PC-3 (cell line): ENCODE measurements around the gene KCNJ3. TPM values are rescaled to one million over a fixed set of nuclear protein-coding genes. Genes with fewer than 3 reads are reported as not detected.

Source experiments
- ATAC-seq: fragments of 200-7000 bp; cut with Tn5 transposase; 2 replicates; pipeline ENCODE4 v1.9.1; 2020; ENCODE audit warnings: mild to moderate bottlenecking, moderate library complexity
- Bru-seq: library from RNA; stranded (reverse); fragments of 400-500 nt; gene quantifications from one replicate; lab custom pipeline; 2021; lab: Mats Ljungman, UMichigan
- BruChase-seq, 2 experiments: library from RNA; stranded (reverse); fragments of 400-500 nt; gene quantifications; one replicate each; lab custom pipeline; 2021; lab: Mats Ljungman, UMichigan
- BruUV-seq: library from RNA; stranded (reverse); fragments of 400-500 nt; replicated peaks from 2 replicates; lab custom pipeline; 2021; lab: Mats Ljungman, UMichigan
- CTCF ChIA-PET: fragments of 300-600 bp; sonication (Branson Sonifier 250); formaldehyde crosslinking; loops from one replicate; lab custom pipeline; 2022; ENCODE audit warnings: antibody characterized with exemption; lab: Charles Lee
- POLR2A ChIA-PET: fragments of 300-600 bp; sonication (Branson Sonifier 250); formaldehyde crosslinking; loops from one replicate; lab custom pipeline; 2022; ENCODE audit warnings: antibody characterized with exemption; ENCODE audit not compliant: unreplicated experiment; lab: Charles Lee
- DNase-seq: peaks from one replicate; pipeline ENCODE4 v3.0.0-alpha.2; 2015
- H2AFZ ChIP-seq: fragments of 300-600 bp; sonication (generic); 2 replicates; pipeline ENCODE4 v1.6.0; 2016; ENCODE audit warnings: antibody characterized with exemption, low read length
- H3F3A ChIP-seq: fragments of 300-600 bp; sonication (generic); one replicate; pipeline ENCODE4 v1.6.0; 2017; ENCODE audit warnings: antibody characterized with exemption, low read length, control low read depth, mild to moderate bottlenecking; ENCODE audit not compliant: unreplicated experiment
- H3K27ac ChIP-seq: fragments of 300-600 bp; sonication (generic); 2 replicates; pipeline ENCODE4 v1.5.1; 2016; ENCODE audit warnings: mild to moderate bottlenecking, low read length
- H3K27me3 ChIP-seq: fragments of 300-600 bp; sonication (generic); 2 replicates; pipeline ENCODE4 v1.6.1; 2016; ENCODE audit warnings: low read length, mixed read lengths
- H3K36me3 ChIP-seq: fragments of 300-600 bp; sonication (generic); 2 replicates; pipeline ENCODE4 v1.6.1; 2016; ENCODE audit warnings: low read depth, mixed run types, low read length, mixed read lengths
- H3K4me1 ChIP-seq: fragments of 300-600 bp; sonication (generic); 2 replicates; pipeline ENCODE4 v1.5.1; 2016; ENCODE audit warnings: low read length; ENCODE audit not compliant: insufficient read depth
- H3K4me2 ChIP-seq: fragments of 300-600 bp; sonication (generic); 2 replicates; pipeline ENCODE4 v1.6.0; 2016; ENCODE audit warnings: low read length
- H3K4me3 ChIP-seq: fragments of 300-600 bp; sonication (generic); 2 replicates; pipeline ENCODE4 v1.5.1; 2016; ENCODE audit warnings: mild to moderate bottlenecking, low read length, mixed read lengths
- H3K79me2 ChIP-seq: fragments of 300-600 bp; sonication (generic); 2 replicates; pipeline ENCODE4 v1.6.1; 2017; ENCODE audit warnings: low read length, mixed read lengths
- H3K9ac ChIP-seq: fragments of 300-600 bp; sonication (generic); 2 replicates; pipeline ENCODE4 v1.6.0; 2016; ENCODE audit warnings: mild to moderate bottlenecking, low read length
- H3K9me2 ChIP-seq: fragments of 300-600 bp; sonication (generic); replicated peaks from 2 replicates; pipeline ENCODE4 v1.6.1; 2016; ENCODE audit warnings: mixed run types, low read length, mixed read lengths
- H3K9me3 ChIP-seq: fragments of 300-600 bp; sonication (generic); 2 replicates; pipeline ENCODE4 v1.6.1; 2016; ENCODE audit warnings: low read length, mixed read lengths
- H4K20me1 ChIP-seq: fragments of 300-600 bp; sonication (generic); 2 replicates; pipeline ENCODE4 v1.6.1; 2016; ENCODE audit warnings: low read length, mixed read lengths
- EZH2 ChIP-seq: fragments of 300-600 bp; sonication (generic); IDR thresholded peaks from one replicate; pipeline ENCODE4 v1.6.1; 2017; ENCODE audit warnings: antibody characterized with exemption, mild to moderate bottlenecking, low read length; ENCODE audit not compliant: unreplicated experiment
- EZH2phosphoT487 ChIP-seq: fragments of 300-600 bp; sonication (generic); IDR thresholded peaks from 2 replicates; pipeline ENCODE4 v1.6.1; 2018; ENCODE audit warnings: mild to moderate bottlenecking, antibody characterized with exemption, low read length, borderline replicate concordance
- intact Hi-C: fragments of 100-400 bp; cut with micrococcal nuclease; formaldehyde crosslinking; loops from 2 replicates; pipeline ENCODE4 v1.9.0; 2023
- long read RNA-seq: library from polyadenylated mRNA; unstranded; transcript quantifications from one replicate; pipeline ENCODE4 v2.0.0, GENCODE V29; 2021; ENCODE audit not compliant: unreplicated experiment
- total RNA-seq: library from RNA; depleted of rRNA; stranded (reverse); fragments of >200 nt; gene quantifications from 2 replicates; pipeline ENCODE4 v1.2.3, GENCODE V29; 2014; rRNA removed
- TF ChIP-seq, protein P1 (sequence below): fragments of 300-600 bp; sonication (generic); conservative IDR thresholded peaks from 2 replicates; pipeline ENCODE4 v1.5.1; 2017; ENCODE audit warnings: antibody characterized with exemption, low read depth, mild to moderate bottlenecking, low read length

Gene KCNJ3, protein sequence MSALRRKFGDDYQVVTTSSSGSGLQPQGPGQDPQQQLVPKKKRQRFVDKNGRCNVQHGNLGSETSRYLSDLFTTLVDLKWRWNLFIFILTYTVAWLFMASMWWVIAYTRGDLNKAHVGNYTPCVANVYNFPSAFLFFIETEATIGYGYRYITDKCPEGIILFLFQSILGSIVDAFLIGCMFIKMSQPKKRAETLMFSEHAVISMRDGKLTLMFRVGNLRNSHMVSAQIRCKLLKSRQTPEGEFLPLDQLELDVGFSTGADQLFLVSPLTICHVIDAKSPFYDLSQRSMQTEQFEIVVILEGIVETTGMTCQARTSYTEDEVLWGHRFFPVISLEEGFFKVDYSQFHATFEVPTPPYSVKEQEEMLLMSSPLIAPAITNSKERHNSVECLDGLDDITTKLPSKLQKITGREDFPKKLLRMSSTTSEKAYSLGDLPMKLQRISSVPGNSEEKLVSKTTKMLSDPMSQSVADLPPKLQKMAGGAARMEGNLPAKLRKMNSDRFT
- total RNA-seq (not detected in 2 replicates), Bru-seq, nascent RNA (percentile 9 among the genes with signal in this experiment), BruChase-seq, experiment 1, labeled RNA remaining after a 6-hour chase (percentile 6 among the genes with signal in this experiment), BruChase-seq, experiment 2, labeled RNA remaining after a 2-hour chase (percentile 8 among the genes with signal in this experiment)
- long read RNA-seq: 0 reads

DNA sequence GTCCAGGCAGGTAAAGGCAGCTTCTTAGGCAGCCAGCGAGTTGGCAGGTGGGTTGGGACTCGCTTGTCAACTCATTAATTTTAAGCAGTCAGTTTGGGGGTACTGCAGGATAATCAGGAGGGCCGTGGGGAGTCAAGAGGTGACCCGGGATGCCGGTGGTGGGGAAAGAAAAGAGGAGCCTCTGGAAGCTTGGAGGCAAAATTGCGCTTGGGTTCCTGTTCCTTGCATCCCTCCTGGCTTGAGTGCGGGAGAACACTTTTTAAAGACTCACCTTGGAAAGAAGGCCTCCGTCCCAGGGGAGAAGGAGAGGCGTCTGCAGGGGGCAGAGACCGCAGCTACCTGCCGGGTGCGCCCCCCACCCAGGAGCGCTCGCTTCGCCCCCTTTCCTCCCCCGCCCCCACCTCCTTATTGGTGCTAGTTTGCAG lies at the start of gene KCNJ3:
TSS of gene KCNJ3 (plus strand) at position 400 of the 425 bp plus-strand sequence. CDS start 81 bp downstream, outside the sequence.
- peak within 1 kb of the TSS; percentile 34; the same call in 1 of the 2 replicates for H3K4me2 ChIP-seq
- H3K27me3 ChIP-seq: peaks cover 38% of the 10 kb centered on the region
- ChIA-PET POLR2A (no interaction called here), CTCF (no interaction called here)
- H3K4me3 ChIP-seq: peak within 1 kb of the TSS; percentile 24; the same call in 1 of the 2 replicates
- no peak for TF ChIP-seq EZH2
- TF ChIP-seq, protein P1, sequence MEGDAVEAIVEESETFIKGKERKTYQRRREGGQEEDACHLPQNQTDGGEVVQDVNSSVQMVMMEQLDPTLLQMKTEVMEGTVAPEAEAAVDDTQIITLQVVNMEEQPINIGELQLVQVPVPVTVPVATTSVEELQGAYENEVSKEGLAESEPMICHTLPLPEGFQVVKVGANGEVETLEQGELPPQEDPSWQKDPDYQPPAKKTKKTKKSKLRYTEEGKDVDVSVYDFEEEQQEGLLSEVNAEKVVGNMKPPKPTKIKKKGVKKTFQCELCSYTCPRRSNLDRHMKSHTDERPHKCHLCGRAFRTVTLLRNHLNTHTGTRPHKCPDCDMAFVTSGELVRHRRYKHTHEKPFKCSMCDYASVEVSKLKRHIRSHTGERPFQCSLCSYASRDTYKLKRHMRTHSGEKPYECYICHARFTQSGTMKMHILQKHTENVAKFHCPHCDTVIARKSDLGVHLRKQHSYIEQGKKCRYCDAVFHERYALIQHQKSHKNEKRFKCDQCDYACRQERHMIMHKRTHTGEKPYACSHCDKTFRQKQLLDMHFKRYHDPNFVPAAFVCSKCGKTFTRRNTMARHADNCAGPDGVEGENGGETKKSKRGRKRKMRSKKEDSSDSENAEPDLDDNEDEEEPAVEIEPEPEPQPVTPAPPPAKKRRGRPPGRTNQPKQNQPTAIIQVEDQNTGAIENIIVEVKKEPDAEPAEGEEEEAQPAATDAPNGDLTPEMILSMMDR: no peak
- no peak for TF ChIP-seq EZH2phosphoT487
- H2AFZ ChIP-seq: peak within 1 kb of the TSS; percentile 34; the same call in 1 of the 2 replicates
- ATAC-seq (no peak), DNase-seq (no peak)
- no TSS peak for BruUV-seq
- no peaks in the 10 kb centered on the region for H3K79me2 ChIP-seq
- H3K36me3 ChIP-seq: no peaks in the 10 kb centered on the region
- no peak within 1 kb of the TSS for H3K9ac ChIP-seq
- no peaks in the 10 kb centered on the region for H3K9me2 ChIP-seq
- no peaks in the 10 kb centered on the region for H3K4me1 ChIP-seq
- H3F3A ChIP-seq: no peaks in the 10 kb centered on the region
- no peaks in the 10 kb centered on the region for H3K9me3 ChIP-seq
- intact Hi-C loops: no loop called here
- H4K20me1 ChIP-seq: no peaks in the 10 kb centered on the region
- H3K27ac ChIP-seq: no peak within 1 kb of the TSS

DNA sequence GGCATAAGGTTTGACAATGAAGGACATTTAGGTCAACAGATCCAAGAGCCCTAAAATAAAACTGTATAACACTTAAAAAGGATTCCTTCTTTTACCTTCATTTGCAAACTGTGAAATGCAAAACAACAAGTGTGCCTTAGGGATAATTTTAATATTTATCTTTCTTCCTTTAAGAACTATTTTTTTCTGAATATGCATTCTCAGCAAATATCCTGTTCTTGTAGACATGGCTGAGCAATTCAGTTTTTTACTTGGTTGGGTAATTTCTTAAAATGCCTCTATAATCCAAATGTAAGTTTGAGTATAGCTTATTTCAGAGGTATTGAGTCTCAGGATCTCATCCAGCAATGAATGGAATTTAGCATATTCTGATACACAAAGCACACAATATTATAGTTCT lies 43.0 kb upstream of the KCNJ3 start:
- no peaks in the 10 kb centered on the region for H4K20me1 ChIP-seq
- H3K9me3 ChIP-seq: no peaks in the 10 kb centered on the region
- ChIA-PET CTCF (no interaction called here), POLR2A (no interaction called here)
- no peaks in the 10 kb centered on the region for H3K36me3 ChIP-seq
- H3F3A ChIP-seq: no peaks in the 10 kb centered on the region
- ATAC-seq (no peak), DNase-seq (no peak)
- H3K9me2 ChIP-seq: no peaks in the 10 kb centered on the region
- H2AFZ ChIP-seq: no peak overlapping the region
- no peak overlapping the region for H3K4me2 ChIP-seq
- BruUV-seq: no TSS peak
- H3K4me1 ChIP-seq: no peaks in the 10 kb centered on the region
- H3K4me3 ChIP-seq: no peak overlapping the region
- no peak overlapping the region for H3K27ac ChIP-seq
- TF ChIP-seq EZH2phosphoT487 (no peak), EZH2 (no peak)
- TF ChIP-seq, protein P1: no peak
- H3K27me3 ChIP-seq: no peaks in the 10 kb centered on the region
- no peaks in the 10 kb centered on the region for H3K79me2 ChIP-seq
- H3K9ac ChIP-seq: no peak overlapping the region
- intact Hi-C loops: no loop called here

DNA sequence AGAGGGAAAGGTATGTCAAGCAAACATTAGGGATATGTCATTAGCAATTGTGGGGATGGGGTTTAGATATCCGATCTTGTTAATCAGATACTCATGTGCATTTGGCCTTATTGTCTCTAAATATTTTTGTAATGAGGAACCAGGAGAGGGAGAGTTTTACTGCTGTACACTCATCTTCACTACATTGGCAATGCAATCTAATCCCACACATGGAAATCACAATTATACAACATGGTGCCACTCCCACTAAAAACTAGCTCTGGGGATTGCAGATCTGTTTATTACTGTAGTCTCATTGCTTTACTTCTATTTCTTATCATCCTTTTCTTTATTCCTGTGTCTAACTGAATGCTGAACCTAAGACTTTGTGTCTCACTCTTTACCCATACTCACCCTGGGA lies 39.6 kb upstream of the KCNJ3 start:
- POLR2A ChIA-PET: no interaction called here
- Histone ChIP-seq H3K9me2 (no peaks in the 10 kb centered on the region), H3K4me1 (no peaks in the 10 kb centered on the region), H2AFZ (no peak overlapping the region), H3K27me3 (no peaks in the 10 kb centered on the region), H3K36me3 (no peaks in the 10 kb centered on the region), H3K9me3 (no peaks in the 10 kb centered on the region), H3F3A (no peaks in the 10 kb centered on the region), H3K4me2 (no peak overlapping the region), H3K4me3 (no peak overlapping the region), H3K27ac (no peak overlapping the region), H4K20me1 (no peaks in the 10 kb centered on the region), H3K9ac (no peak overlapping the region), H3K79me2 (no peaks in the 10 kb centered on the region)
- no peak for TF ChIP-seq EZH2
- CTCF ChIA-PET: no interaction called here
- ATAC-seq (no peak), DNase-seq (no peak)
- intact Hi-C loops: no loop called here
- BruUV-seq: no TSS peak
